ENCODE data around the gene EXOC5. TPM values are rescaled to one million over a fixed set of nuclear protein-coding genes. Genes with fewer than 3 reads are reported as not detected.

EXOC5 gene, protein sequence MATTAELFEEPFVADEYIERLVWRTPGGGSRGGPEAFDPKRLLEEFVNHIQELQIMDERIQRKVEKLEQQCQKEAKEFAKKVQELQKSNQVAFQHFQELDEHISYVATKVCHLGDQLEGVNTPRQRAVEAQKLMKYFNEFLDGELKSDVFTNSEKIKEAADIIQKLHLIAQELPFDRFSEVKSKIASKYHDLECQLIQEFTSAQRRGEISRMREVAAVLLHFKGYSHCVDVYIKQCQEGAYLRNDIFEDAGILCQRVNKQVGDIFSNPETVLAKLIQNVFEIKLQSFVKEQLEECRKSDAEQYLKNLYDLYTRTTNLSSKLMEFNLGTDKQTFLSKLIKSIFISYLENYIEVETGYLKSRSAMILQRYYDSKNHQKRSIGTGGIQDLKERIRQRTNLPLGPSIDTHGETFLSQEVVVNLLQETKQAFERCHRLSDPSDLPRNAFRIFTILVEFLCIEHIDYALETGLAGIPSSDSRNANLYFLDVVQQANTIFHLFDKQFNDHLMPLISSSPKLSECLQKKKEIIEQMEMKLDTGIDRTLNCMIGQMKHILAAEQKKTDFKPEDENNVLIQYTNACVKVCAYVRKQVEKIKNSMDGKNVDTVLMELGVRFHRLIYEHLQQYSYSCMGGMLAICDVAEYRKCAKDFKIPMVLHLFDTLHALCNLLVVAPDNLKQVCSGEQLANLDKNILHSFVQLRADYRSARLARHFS
- 10 to 100 TPM; 37.1 to 42.0 (median 41.7) TPM for total RNA-seq
- 51.2 TPM for total RNA-seq (2013)

DNA sequence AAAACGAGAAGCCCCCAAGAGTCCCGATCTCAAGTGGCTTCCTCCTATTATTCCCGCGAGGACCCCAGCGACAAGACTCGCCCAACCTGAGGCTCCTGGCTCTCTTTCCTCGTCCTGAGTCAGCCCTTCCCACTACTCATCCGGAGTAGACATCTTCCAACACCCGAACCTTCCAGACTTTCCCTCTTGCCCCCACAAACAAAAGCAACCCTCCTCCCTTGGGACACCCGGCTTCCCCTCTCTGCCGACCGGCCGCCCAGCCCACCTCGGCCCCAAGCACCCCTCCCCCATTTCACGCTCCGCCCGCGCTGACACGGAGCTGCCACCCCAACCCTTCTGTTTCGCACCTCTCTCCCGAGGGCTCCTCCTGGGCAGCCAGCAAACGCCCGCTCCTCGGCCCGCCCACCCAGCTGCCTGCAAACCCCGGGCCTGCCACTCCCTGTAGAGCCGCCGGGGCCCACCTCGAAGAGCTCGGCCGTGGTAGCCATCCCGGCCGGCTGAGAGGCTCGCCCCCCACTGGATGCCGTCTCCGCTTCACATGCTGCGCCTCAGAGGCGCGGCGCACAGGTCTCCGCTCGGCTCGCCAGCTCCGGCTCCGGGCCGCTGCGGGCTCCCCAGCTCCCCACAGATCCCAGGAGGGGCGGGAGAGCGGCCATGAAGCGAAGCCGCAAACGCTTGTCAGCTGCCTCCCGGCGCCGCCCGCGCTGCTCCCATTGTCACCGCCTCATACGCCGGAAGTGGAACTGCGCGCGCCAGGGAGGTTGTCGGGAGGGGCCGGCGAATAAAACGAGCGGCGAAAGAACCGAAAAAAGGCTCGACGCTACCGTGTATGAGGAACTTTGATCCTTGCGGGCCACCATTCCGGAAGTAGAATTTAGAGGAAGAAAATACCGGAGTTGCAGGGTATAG is at the start of gene EXOC5, which contains the start of gene AP5M1:
TSS of gene EXOC5 (minus strand) at position 745 of the 909 bp plus-strand sequence. CDS start at position 488, 257 bp downstream.
TSS of gene AP5M1 (plus strand) at position 811 of the 909 bp plus-strand sequence. CDS start 344 bp downstream, outside the sequence.
- peak within 1 kb of the TSS; percentile 98 for H3K27ac Mint-ChIP-seq
- H3K27ac ChIP-seq (ENCODE audit: low read length): peak within 1 kb of the TSS; percentile 86
- TF ChIP-seq, protein P1, sequence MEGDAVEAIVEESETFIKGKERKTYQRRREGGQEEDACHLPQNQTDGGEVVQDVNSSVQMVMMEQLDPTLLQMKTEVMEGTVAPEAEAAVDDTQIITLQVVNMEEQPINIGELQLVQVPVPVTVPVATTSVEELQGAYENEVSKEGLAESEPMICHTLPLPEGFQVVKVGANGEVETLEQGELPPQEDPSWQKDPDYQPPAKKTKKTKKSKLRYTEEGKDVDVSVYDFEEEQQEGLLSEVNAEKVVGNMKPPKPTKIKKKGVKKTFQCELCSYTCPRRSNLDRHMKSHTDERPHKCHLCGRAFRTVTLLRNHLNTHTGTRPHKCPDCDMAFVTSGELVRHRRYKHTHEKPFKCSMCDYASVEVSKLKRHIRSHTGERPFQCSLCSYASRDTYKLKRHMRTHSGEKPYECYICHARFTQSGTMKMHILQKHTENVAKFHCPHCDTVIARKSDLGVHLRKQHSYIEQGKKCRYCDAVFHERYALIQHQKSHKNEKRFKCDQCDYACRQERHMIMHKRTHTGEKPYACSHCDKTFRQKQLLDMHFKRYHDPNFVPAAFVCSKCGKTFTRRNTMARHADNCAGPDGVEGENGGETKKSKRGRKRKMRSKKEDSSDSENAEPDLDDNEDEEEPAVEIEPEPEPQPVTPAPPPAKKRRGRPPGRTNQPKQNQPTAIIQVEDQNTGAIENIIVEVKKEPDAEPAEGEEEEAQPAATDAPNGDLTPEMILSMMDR (IDR thresholded peaks at IDR 0.05): no peak
- no peaks in the 10 kb centered on the region for H3K27me3 Mint-ChIP-seq (ENCODE audit: low read depth in 2 of 2)
- peaks cover 63 to 76% of the 10 kb centered on the region in 2 donors for H3K4me1 Mint-ChIP-seq
- H3K9me3 Mint-ChIP-seq: no peaks in the 10 kb centered on the region
- no peaks in the 10 kb centered on the region for H3K9me3 ChIP-seq (ENCODE audit: control insufficient read depth, insufficient read depth, low read length)
- ATAC-seq (peak; percentile 74 to 86 (median 78)), DNase-seq (peak; percentile 77 to 97)
- peaks cover 9% of the 10 kb centered on the region for H3K4me1 ChIP-seq (ENCODE audit: control insufficient read depth, insufficient read depth, low read length)
- under 1% methylated on average over 76 of the region's 76 CpGs for WGBS (ENCODE audit: insufficient coverage)
- no peaks in the 10 kb centered on the region for H3K27me3 ChIP-seq (ENCODE audit: control insufficient read depth, insufficient read depth, low read length)
- peak within 1 kb of the TSS; percentile 99 for H3K4me3 Mint-ChIP-seq
- peak within 1 kb of the TSS; percentile 76 for H3K4me3 ChIP-seq (ENCODE audit: low read length)
- H3K36me3 ChIP-seq (ENCODE audit: control insufficient read depth, insufficient read depth, low read length): peaks cover 2% of the 10 kb centered on the region
- H3K36me3 Mint-ChIP-seq: no peaks in the 10 kb centered on the region
- intact Hi-C loops (cut with micrococcal nuclease): loop anchor here (2.0 to 5.0 kb wide), 3 partner anchors 122 to 1151 kb away; partner anchors contain the start of genes NAA30, PELI2 and TMEM260

DNA sequence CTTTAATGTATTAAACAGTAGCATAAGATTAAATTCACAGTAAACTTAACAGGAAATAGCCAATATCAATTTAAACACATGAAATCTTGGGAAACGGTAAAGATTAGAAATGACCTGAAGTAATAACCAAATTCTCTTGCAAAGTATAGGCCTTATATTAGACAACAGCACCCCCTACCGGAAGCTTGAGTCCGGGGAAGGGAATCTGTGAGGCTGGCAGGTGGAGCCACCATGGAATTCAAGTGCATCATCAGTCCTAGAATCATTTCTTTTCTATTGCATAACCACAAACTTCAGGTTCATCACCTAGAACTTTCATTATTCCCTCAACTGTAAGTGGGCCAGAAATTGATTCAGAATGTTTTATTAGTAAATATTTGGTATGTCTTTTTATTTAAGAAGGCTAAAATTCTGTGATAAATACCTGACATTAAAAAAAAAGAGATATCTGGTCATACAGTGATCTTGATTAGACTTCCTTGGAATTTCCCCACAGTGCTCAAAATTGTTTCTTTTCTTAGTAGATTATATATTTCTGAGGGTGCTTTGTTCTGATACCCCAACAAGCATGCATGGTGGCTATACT is 48.6 kb upstream of the EXOC5 start:
- no peaks in the 10 kb centered on the region for H3K9me3 ChIP-seq (ENCODE audit: control insufficient read depth, insufficient read depth, low read length)
- Mint-ChIP-seq H3K27me3 (ENCODE audit: low read depth in 2 of 2) (peaks cover 0 to 11% of the 10 kb centered on the region in 2 donors), H3K4me1 (peaks cover 6% of the 10 kb centered on the region in 2 donors), H3K4me3 (no peak overlapping the region), H3K36me3 (no peaks in the 10 kb centered on the region), H3K27ac (no peak overlapping the region), H3K9me3 (no peaks in the 10 kb centered on the region)
- peak; percentile 47 to 86 for DNase-seq
- no peaks in the 10 kb centered on the region for H3K36me3 ChIP-seq (ENCODE audit: control insufficient read depth, insufficient read depth, low read length)
- 0% methylated on average over 3 of the region's 3 CpGs for WGBS (ENCODE audit: insufficient coverage)
- no peaks in the 10 kb centered on the region for H3K4me1 ChIP-seq (ENCODE audit: control insufficient read depth, insufficient read depth, low read length)
- TF ChIP-seq, protein P1 (IDR thresholded peaks at IDR 0.05): peak; percentile 88
- H3K4me3 ChIP-seq (ENCODE audit: low read length): no peak overlapping the region
- peaks cover 3% of the 10 kb centered on the region for H3K27me3 ChIP-seq (ENCODE audit: control insufficient read depth, insufficient read depth, low read length)
- intact Hi-C loops (cut with micrococcal nuclease): loop anchor here (1.0 kb wide), 2 partner anchors 657 to 827 kb away; no protein-coding TSS in a partner anchor
- no peak overlapping the region for H3K27ac ChIP-seq (ENCODE audit: low read length)
- ATAC-seq: peak; percentile 67 to 76 (median 76)

DNA sequence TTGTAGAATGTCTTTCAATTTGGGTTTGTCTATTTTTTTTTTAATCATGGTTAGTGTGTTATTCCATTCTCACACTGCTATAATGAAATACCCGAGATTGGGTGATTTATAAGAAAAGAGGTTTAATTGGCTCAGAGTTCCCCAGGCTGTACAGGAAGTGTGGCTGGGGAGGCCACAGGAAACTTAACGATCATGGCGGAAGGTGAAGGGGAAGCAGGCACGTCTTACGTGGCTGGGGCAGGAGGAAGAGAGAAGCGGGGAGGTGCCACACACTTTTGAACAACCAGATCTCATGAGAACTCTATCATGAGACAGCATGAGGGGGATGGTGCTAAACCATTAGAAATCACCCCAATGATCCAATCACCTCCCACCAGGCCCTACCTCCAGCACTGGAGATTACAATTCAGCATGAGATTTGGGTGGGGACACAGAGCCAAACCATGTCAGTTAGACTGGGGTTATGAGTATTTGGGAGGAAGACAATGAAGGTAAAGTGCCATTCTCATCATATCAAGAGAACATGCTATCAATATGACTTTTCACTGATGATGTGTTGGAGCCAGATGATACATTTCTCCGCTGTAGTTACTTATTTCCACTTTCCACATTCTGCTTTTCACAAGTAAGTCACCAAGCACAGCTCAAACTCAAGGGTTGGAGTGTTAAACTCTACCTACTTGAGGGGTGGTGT is 45.8 kb upstream of the EXOC5 start:
- peaks cover 3% of the 10 kb centered on the region for H3K27me3 ChIP-seq (ENCODE audit: control insufficient read depth, insufficient read depth, low read length)
- intact Hi-C loops (cut with micrococcal nuclease): no loop called here
- no peak overlapping the region for H3K27ac ChIP-seq (ENCODE audit: low read length)
- Mint-ChIP-seq H3K9me3 (no peaks in the 10 kb centered on the region), H3K27me3 (ENCODE audit: low read depth in 2 of 2) (peaks cover 0 to 13% of the 10 kb centered on the region in 2 donors), H3K36me3 (no peaks in the 10 kb centered on the region), H3K27ac (no peak overlapping the region), H3K4me3 (no peak overlapping the region), H3K4me1 (peaks cover 6% of the 10 kb centered on the region in 2 donors)
- no peaks in the 10 kb centered on the region for H3K36me3 ChIP-seq (ENCODE audit: control insufficient read depth, insufficient read depth, low read length)
- TF ChIP-seq, protein P1 (IDR thresholded peaks at IDR 0.05): no peak
- no peaks in the 10 kb centered on the region for H3K9me3 ChIP-seq (ENCODE audit: control insufficient read depth, insufficient read depth, low read length)
- no peaks in the 10 kb centered on the region for H3K4me1 ChIP-seq (ENCODE audit: control insufficient read depth, insufficient read depth, low read length)
- DNase-seq (no peak), ATAC-seq (no peak)
- 16% methylated on average over 7 of the region's 7 CpGs for WGBS (ENCODE audit: insufficient coverage)
- H3K4me3 ChIP-seq (ENCODE audit: low read length): no peak overlapping the region
